Glomerular visceral epithelial cell (primary cell): ENCODE data around the gene GHDC.

Experiments used
- DNase-seq: peaks from one replicate; pipeline ENCODE4 v3.0.0-alpha.2; 2016; ENCODE audit errors: extremely low spot score

GHDC gene

GRCh38 chr17:42183741-42184711 is 10.3 kb downstream of the GHDC start:
- peak; percentile 55 for DNase-seq

GRCh38 chr17:42182927-42183734 is 11.2 kb downstream of the GHDC start:
- no peak for DNase-seq

DNA sequence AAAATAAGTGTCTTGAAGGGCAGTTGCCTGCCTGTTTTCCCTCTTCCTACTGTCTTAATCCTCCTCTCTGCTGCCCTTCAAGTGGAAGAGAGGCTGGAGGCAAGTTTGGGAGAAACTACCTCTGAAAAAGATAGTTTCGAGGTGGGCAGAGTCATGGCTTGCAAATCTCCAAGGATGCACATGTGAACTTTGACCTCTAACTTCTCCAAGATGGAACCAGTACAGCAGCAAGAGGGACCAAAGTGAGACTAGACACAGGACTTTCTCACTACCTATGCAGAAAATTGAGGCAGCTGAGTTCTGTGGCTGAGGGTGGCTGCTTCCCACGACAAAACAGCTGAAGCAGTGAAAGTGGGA is 12.5 kb downstream of the GHDC start:
- no peak for DNase-seq

- DNase-seq: peak; percentile 71
Measured at GRCh38 chr17:42180922-42181850, 13.1 kb downstream of the GHDC start, which contains the start of gene KCNH4. KCNH4 (minus strand) TSS chr17:42181142; CDS start chr17:42180945, 197 bp downstream.

DNA sequence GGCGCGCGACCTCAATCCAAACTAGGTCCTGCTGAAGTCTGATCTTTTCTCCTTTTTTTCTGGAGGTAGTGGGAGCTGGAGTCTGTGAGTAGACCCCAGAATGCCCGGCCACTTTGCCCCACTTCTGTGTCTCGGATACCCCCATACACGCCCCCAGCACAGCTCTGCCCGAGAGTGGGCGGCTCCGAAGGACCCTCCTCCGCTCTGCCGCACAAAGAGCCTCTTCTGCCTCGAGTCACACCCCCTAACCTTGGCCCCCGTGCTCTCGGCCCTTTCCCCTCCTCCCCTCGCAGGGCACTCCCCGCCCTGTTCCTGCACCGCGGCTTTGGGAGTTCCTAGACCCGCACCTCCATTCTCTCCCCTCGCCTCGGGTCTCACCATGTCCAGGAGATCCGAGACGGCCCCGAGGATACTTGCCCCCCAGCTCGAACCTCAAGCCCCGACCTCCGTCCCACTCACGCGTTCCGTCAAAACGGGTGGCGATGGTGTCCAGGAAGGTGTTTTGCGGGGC is 13.8 kb downstream of the GHDC start:
- DNase-seq: no peak

GRCh38 chr17:42179911-42180410 is 14.3 kb downstream of the GHDC start:
- no peak for DNase-seq

- DNase-seq: no peak
Measured at GRCh38 chr17:42179335-42179734, 15.0 kb downstream of the GHDC start.

DNA sequence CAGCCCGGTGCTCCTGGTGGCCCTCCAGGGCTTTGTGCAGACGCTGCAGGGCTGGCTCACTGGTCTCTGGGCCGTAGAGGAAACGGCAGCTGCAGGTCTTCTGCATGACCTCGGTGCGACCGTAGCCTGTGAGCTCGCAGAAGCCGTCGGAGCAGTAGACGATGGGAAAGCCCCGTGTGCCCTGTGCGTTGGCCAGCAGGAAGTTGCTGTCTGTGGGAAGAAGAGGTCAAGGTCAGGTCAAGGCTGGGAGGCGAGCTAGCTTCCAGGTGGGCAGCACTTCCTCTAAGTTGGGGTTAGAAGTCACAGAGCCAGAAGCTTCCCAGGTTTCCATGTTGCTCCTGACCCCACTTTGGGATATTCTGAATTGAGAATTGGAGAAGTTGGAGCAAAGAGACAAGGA is 15.5 kb downstream of the GHDC start:
- DNase-seq: no peak

GRCh38 chr17:42177684-42178083 is 16.6 kb downstream of the GHDC start:
- no peak for DNase-seq

- DNase-seq: no peak
Measured at GRCh38 chr17:42174126-42174783, 20.0 kb downstream of the GHDC start.

GRCh38 chr17:42171831-42172230 is 22.5 kb downstream of the GHDC start:
- DNase-seq: no peak

- no peak for DNase-seq
Measured at GRCh38 chr17:42169351-42169750, 24.9 kb downstream of the GHDC start.

DNA sequence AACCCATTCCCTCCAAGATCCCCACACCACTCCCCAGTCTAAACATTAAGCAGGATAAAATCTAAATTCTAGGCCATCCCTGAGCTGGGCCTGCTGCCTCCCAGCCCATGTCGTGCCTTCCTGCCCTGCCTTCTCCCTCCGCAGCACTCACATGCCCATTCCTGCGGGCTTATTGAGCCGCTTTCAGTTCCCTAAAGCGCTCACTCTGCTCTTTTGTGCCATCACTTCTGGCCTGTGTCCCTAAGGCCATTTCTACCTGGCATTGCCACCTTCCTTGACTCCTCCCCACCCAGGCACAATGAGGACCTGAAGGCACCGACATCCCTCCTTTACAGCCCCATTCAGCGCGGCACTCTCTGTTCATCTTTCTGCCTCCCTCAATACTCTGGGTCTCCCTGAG is 26.5 kb downstream of the GHDC start:
- DNase-seq: no peak

GRCh38 chr17:42166196-42166763 is 28.0 kb downstream of the GHDC start:
- DNase-seq: no peak

DNA sequence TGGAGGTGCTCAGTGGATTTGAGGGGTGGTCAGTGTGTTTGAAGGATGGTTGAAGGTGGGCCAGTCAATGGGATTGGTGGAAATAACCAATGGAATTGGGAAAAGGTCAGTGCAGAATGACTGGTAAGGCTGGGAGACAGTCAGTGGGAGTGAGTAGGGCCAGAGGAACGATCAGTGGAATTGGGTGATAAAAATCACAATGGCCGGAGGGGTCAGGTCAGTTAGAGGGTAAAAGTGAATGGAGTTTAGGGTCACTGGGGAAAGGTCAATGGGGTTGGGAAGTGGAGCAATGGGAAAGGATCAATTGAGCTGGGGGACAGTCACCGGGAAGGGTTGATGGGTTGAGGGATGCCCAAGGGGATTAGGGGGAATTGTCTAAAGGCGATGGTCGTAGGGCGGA is 28.5 kb downstream of the GHDC start:
- DNase-seq: no peak

DNA sequence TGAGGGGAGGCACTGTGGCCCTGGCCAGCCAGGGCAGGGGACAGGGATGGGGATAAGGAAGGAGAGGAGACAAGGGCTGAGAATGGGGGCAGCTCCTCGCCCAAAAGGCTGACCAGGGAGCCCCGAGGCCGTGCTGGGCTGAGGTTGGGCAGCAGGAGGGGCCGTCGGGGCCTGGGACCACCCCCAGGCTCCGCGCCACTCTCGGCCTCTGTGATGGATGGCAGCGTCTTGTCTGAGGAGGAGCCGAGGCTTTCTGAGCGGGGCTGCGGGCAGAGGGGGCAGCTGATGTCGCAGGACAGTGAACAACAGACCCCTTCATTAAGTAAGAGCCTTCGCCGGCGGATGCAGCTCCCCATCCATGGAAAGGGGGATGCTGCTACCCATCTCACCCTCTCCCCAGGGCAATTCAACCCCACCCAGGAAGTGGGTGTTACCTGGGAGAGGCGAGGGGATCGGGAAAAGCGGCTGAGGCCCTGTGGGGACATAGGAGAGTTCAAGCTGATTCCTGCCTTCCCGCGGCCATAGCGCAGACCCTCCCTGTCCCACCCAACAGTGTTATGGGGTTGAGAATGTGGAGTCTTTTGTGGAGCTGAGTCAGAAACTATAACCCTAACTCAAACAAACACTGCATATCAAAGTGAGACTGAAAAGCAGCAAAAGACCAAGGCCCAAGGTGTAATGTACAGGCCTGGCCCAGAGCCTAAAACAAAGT is 30.4 kb downstream of the GHDC start:
- DNase-seq: no peak

DNA sequence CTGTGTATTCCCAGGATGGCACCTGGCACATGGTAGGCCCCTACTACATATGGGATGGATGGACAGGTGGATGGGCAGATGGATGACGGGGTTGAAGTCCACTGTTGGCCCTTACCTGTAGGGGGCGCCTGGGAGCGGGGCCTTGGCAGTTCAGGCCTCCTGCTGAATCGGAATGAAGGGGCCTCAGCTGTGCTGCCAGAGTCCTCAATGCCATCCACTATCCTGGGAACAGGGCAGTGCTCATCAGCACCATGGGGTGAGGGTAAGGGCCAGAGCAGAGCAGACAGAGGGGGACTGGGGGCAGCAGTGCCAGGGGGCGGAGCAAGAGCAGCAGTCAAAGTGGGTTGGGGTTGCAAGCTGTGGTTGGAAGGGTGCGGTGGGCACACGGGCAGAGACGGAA is 31.2 kb downstream of the GHDC start:
- DNase-seq: no peak

GRCh38 chr17:42160531-42160910 is 33.8 kb downstream of the GHDC start:
- DNase-seq: no peak

GRCh38 chr17:42159796-42160530 is 34.3 kb downstream of the GHDC start:
- no peak for DNase-seq
